Adrenal gland (tissue), 12 donors: ENCODE measurements around the gene SMG9. TPM values are rescaled to one million over a fixed set of nuclear protein-coding genes. Genes with fewer than 3 reads are reported as not detected.

ENCODE experiments used
- DNase-seq, 7 donors: peaks; one replicate each; pipeline ENCODE4 v3.0.0-alpha.2; 2019 to 2020
- H3K27ac ChIP-seq, 5 donors: fragments of 200-600 bp; sonication (generic) in 4 of 5; 1 replicate in 3 of 5; 2 replicates in 2 of 5; pipeline versions ENCODE4 v1.5.1 to v1.8.0; 2016 to 2020; ENCODE audit warnings: mild to moderate bottlenecking in 1 of 5
- H3K27me3 ChIP-seq: fragments of 200-600 bp; 2 replicates; pipeline ENCODE4 v1.8.0; 2021
- H3K36me3 ChIP-seq, 2 donors: fragments of 200-600 bp; replicated peaks in 1 of 2; 1 replicate in 1 of 2; 2 replicates in 1 of 2; pipeline versions ENCODE4 v1.5.1 to v1.8.0; 2018 to 2022
- H3K4me1 ChIP-seq, 2 donors: fragments of 200-600 bp; replicated peaks in 1 of 2; 1 replicate in 1 of 2; 2 replicates in 1 of 2; pipeline versions ENCODE4 v1.5.1 to v1.8.0; 2018 to 2021
- H3K4me3 ChIP-seq, 4 donors: fragments of 200-600 bp; sonication (generic) in 3 of 4; one replicate each; pipeline ENCODE4 v1.5.1; 2016 to 2018
- H3K9me3 ChIP-seq, 3 donors: fragments of 200-600 bp; sonication (generic) in 1 of 3; replicated peaks in 1 of 3; 1 replicate in 2 of 3; 2 replicates in 1 of 3; pipeline versions ENCODE4 v1.5.1 to v1.8.0; 2016 to 2021
- CTCF ChIP-seq, 6 experiments: fragments of 450-650 bp in 4 of 6; fragments of 200-600 bp in 2 of 6; sonication (generic) in 1 of 6; IDR thresholded peaks; 1 replicate in 5 of 6; 2 replicates in 1 of 6; pipeline versions ENCODE4 v1.5.1 to v1.8.0; 2016 to 2021; ENCODE audit warnings: antibody characterized with exemption in 6 of 6, mild to moderate bottlenecking in 2 of 6, moderate library complexity in 1 of 6
- POLR2A ChIP-seq, 2 donors: fragments of 450-650 bp; IDR thresholded peaks; one replicate each; pipeline ENCODE4 v1.6.1; 2017; ENCODE audit warnings: antibody characterized with exemption in 2 of 2, mild to moderate bottlenecking in 2 of 2, moderate library complexity in 1 of 2
- WGBS, 4 donors: extraction: QIAGEN DNeasy Blood & Tissue Kit in 2 of 4; methylation state at CpG; one replicate each; pipeline versions ENCODE4 v1.1.5 to v1.1.7; 2013 to 2017; 5-methylcytosine and 5-hydroxymethylcytosine counted together
- intact Hi-C, 2 donors: fragments of 100-400 bp; cut with DNase I; formaldehyde crosslinking; loops; one replicate each; pipeline versions ENCODE4 v1.14.1 to v1.15.0; 2022 to 2023
- polyA plus RNA-seq, 3 donors: library from polyadenylated mRNA; stranded (reverse); fragments of 200-250 nt in 2 of 3; fragments of 350-450 nt in 1 of 3; fragmentation: Illumina TruSeq in 1 of 3; extraction: RNeasy Lipid Tissue Mini Kit (QIAGEN cat#74804) in 1 of 3; gene quantifications; one replicate each; pipeline ENCODE4 v1.2.3, GENCODE V29; 2013 to 2014
- total RNA-seq, 9 donors: library from RNA; depleted of rRNA in 4 of 9; stranded (reverse); fragments of >200 nt in 4 of 9; fragments of 120-200 nt in 1 of 9; fragmentation: NEBNext Ultra II Directional in 1 of 9; extraction: Animal tissue kit (Norgen Biotek cat#: 25700) in 1 of 9; gene quantifications; one replicate each; pipeline versions ENCODE4 v1.1.0 to v1.2.4, GENCODE V29; 2013 to 2023
- donor health status: healthy with polysubstance abuse.
- donor health status: Bipolar disorder and iron deficiency.
- donor health status: DM: yes; HTN: yes; CAD: no.
- donor health status: DM: no; HTN: no; CAD: no.
- donor health status: DM: no; HTN: no; CAD: no.
- donor health status: DM: yes; HTN: yes; CAD: no.

SMG9 gene
- total and polyA plus RNA-seq, 12 donors, result 19.4 to 63.2 (median 42.8) TPM

- Histone ChIP-seq H3K36me3 (no peaks in the 10 kb centered on the region), H3K4me1 (peaks cover 0 to 7% of the 10 kb centered on the region in 2 donors), H3K9me3 (no peaks in the 10 kb centered on the region), H3K4me3 (no peak overlapping the region), H3K27ac (no peak overlapping the region), H3K27me3 (no peaks in the 10 kb centered on the region)
- DNase-seq, result no peak
- 77 to 90% (median 83%) methylated on average over 4 to 6 of the region's 6 CpGs for WGBS, 4 donors
- no peak for TF ChIP-seq POLR2A (IDR thresholded peaks at IDR 0.05)
- no peak for TF ChIP-seq CTCF (IDR thresholded peaks at IDR 0.05)
- intact Hi-C loops, result no loop called here
Measured at GRCh38 chr19:43799502-43800142, 44.9 kb upstream of the SMG9 start.

GRCh38 chr19:43798546-43799409 is 44.0 kb upstream of the SMG9 start:
- Histone ChIP-seq H3K4me1 (peaks cover 0 to 7% of the 10 kb centered on the region in 2 donors), H3K36me3 (no peaks in the 10 kb centered on the region), H3K4me3 (peak overlapping the region in 2 of 4 donors; percentile 26 to 62), H3K27ac (no peak overlapping the region), H3K27me3 (peaks cover 1% of the 10 kb centered on the region), H3K9me3 (no peaks in the 10 kb centered on the region)
- no peak for TF ChIP-seq POLR2A (IDR thresholded peaks at IDR 0.05)
- no peak for TF ChIP-seq CTCF (IDR thresholded peaks at IDR 0.05)
- DNase-seq, result peak in 5 of 7 donors; percentile 27 to 53 (median 33)
- intact Hi-C loops, result no loop called here
- WGBS, 4 donors, result 16 to 32% (median 24%) methylated on average over 34 to 70 of the region's 70 CpGs

GRCh38 chr19:43798026-43798545 is 43.3 kb upstream of the SMG9 start:
- peaks cover 3% of the 10 kb centered on the region for H3K27me3 ChIP-seq
- no peaks in the 10 kb centered on the region for H3K9me3 ChIP-seq
- H3K4me1 ChIP-seq, result peaks cover 0 to 7% of the 10 kb centered on the region in 2 donors
- no peak overlapping the region for H3K27ac ChIP-seq
- 34 to 55% (median 50%) methylated on average over 5 of the region's 5 CpGs for WGBS, 4 donors
- intact Hi-C loops, result no loop called here
- DNase-seq, result no peak
- no peak for TF ChIP-seq POLR2A (IDR thresholded peaks at IDR 0.05)
- TF ChIP-seq CTCF (IDR thresholded peaks at IDR 0.05), result no peak
- no peaks in the 10 kb centered on the region for H3K36me3 ChIP-seq
- peak overlapping the region in 1 of 4 donors; percentile 62 for H3K4me3 ChIP-seq

GRCh38 chr19:43797556-43797955 is 42.8 kb upstream of the SMG9 start:
- 89 to 100% (median 90%) methylated on average over 2 to 7 of the region's 7 CpGs for WGBS, 4 donors
- no peak for TF ChIP-seq POLR2A (IDR thresholded peaks at IDR 0.05)
- no peak for TF ChIP-seq CTCF (IDR thresholded peaks at IDR 0.05)
- no peak overlapping the region for H3K4me3 ChIP-seq
- intact Hi-C loops, result no loop called here
- H3K36me3 ChIP-seq, result no peaks in the 10 kb centered on the region
- peaks cover 3% of the 10 kb centered on the region for H3K27me3 ChIP-seq
- H3K9me3 ChIP-seq, result no peaks in the 10 kb centered on the region
- H3K4me1 ChIP-seq, result peaks cover 0 to 7% of the 10 kb centered on the region in 2 donors
- DNase-seq, result no peak
- H3K27ac ChIP-seq, result no peak overlapping the region
